Measurements from ENCODE around the gene ST8SIA2.

The ST8SIA2 gene

DNA sequence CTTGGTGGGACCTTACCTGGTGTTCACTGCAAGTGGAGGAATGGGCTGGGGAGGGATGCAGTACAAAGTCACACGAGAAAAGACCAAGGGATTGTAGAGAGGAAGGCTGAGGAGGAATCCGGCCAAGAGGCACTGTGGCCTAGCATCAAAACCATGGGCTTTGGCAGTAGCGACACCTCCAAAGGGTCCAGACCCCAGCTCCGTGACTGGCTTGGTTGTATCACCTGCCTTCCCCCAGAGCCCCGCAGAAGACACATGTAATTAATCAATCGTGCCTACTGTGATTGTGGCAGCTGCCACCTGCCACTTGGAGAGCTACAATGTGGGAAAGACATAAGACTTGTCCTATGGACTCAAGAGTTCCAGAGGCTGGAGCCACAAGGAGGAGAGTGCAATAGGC is 54.7 kb downstream of the ST8SIA2 start:
- TF ChIP-seq, protein P1, sequence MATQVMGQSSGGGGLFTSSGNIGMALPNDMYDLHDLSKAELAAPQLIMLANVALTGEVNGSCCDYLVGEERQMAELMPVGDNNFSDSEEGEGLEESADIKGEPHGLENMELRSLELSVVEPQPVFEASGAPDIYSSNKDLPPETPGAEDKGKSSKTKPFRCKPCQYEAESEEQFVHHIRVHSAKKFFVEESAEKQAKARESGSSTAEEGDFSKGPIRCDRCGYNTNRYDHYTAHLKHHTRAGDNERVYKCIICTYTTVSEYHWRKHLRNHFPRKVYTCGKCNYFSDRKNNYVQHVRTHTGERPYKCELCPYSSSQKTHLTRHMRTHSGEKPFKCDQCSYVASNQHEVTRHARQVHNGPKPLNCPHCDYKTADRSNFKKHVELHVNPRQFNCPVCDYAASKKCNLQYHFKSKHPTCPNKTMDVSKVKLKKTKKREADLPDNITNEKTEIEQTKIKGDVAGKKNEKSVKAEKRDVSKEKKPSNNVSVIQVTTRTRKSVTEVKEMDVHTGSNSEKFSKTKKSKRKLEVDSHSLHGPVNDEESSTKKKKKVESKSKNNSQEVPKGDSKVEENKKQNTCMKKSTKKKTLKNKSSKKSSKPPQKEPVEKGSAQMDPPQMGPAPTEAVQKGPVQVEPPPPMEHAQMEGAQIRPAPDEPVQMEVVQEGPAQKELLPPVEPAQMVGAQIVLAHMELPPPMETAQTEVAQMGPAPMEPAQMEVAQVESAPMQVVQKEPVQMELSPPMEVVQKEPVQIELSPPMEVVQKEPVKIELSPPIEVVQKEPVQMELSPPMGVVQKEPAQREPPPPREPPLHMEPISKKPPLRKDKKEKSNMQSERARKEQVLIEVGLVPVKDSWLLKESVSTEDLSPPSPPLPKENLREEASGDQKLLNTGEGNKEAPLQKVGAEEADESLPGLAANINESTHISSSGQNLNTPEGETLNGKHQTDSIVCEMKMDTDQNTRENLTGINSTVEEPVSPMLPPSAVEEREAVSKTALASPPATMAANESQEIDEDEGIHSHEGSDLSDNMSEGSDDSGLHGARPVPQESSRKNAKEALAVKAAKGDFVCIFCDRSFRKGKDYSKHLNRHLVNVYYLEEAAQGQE (IDR thresholded peaks at IDR 0.05; ENCODE audit: insufficient read depth in 1 of 2, low read depth in 2 of 2, low read length in 2 of 2), result no peak
- TF ChIP-seq TAF1 (IDR thresholded peaks at IDR 0.05; ENCODE audit: borderline replicate concordance, insufficient read depth, low read length) (no peak), POLR2AphosphoS5 (IDR thresholded peaks at IDR 0.05; ENCODE audit: low read depth, low read length) (no peak), FOXP2 (optimal IDR thresholded peaks at IDR 0.05; ENCODE audit: borderline replicate concordance, extremely low read depth, extremely low read length, insufficient read depth) (no peak), SIN3A (IDR thresholded peaks at IDR 0.05; ENCODE audit: borderline replicate concordance, insufficient read depth, low read length) (no peak)

DNA sequence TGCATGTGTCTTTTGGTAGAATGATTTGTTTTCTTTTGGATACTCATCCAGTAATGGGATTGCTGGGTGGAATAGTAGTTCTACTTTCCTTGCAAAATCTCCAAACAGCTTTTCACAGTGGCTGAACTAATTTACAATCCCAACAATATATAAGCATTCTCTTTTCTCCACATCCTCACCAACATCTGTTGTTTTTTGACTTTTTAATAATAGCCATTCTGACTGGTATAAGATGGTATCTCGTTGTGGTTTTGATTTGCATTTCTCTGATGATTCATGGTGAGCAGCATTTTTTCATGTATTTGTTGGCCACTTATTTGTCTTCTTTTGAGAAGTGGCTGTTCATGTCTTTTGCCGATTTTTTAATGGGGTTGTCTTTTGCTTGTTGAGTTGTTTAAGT is 55.8 kb downstream of the ST8SIA2 start:
- TF ChIP-seq, protein P1 (IDR thresholded peaks at IDR 0.05; ENCODE audit: insufficient read depth in 1 of 2, low read depth in 2 of 2, low read length in 2 of 2), result no peak

DNA sequence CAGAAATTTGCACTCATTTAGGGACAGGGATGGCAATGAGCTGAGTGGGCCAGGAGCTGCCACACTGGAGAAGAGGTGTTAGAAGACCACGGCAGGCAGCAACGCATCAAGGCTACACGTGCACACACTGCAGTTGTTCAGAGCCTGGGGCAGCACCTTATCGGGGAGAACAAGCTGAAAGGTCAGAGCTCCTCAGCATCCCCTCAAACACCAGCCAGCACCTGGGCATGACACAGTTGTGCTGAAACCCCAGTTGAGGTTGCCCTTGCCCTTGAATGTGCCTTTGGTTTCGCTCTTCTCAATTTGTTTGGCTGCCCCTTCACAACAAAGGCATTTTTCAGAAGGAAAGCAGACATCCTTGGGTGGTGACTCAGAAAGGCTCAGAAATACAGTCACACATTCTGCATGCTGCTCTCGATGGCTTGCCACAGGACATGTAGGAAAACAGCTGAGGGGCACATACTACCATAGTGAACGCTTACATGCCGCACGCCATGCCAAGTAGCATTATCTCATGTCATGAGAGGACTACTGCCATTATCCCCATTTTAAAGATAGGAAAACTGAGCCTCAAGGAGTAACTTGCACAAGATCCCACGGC is 57.6 kb downstream of the ST8SIA2 start:
- no peak for TF ChIP-seq SIN3A (IDR thresholded peaks at IDR 0.05; ENCODE audit: borderline replicate concordance, insufficient read depth, low read length)
- TF ChIP-seq, protein P1 (IDR thresholded peaks at IDR 0.05; ENCODE audit: insufficient read depth in 1 of 2, low read depth in 2 of 2, low read length in 2 of 2), result no peak
- TF ChIP-seq FOXP2 (optimal IDR thresholded peaks at IDR 0.05; ENCODE audit: borderline replicate concordance, extremely low read depth, extremely low read length, insufficient read depth), result no peak
- TF ChIP-seq POLR2AphosphoS5 (IDR thresholded peaks at IDR 0.05; ENCODE audit: low read depth, low read length), result no peak

DNA sequence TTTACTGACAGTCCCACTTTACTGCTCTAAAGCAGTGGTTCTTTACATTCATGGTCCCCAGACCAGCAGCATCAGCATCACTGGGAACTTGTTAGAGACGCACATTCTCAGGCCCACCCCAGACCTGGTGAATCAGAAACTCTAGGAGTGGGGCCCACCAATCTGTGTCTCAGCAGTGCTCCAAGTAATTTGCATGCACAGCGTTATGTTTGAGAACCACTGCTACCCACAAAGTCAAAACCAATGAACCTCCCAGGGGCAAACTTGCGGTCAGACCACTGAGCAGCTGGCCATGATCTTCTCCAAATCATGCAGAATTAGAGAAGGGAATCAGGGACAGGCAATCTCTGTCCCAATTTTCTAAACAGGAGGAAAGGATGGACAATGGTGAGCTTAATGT is 58.5 kb downstream of the ST8SIA2 start:
- TF ChIP-seq SIN3A (IDR thresholded peaks at IDR 0.05; ENCODE audit: borderline replicate concordance, insufficient read depth, low read length) (no peak), POLR2AphosphoS5 (IDR thresholded peaks at IDR 0.05; ENCODE audit: low read depth, low read length) (no peak), TAF1 (IDR thresholded peaks at IDR 0.05; ENCODE audit: borderline replicate concordance, insufficient read depth, low read length) (no peak), FOXP2 (optimal IDR thresholded peaks at IDR 0.05; ENCODE audit: borderline replicate concordance, extremely low read depth, extremely low read length, insufficient read depth) (no peak)
- TF ChIP-seq, protein P1 (IDR thresholded peaks at IDR 0.05; ENCODE audit: insufficient read depth in 1 of 2, low read depth in 2 of 2, low read length in 2 of 2), result no peak

DNA sequence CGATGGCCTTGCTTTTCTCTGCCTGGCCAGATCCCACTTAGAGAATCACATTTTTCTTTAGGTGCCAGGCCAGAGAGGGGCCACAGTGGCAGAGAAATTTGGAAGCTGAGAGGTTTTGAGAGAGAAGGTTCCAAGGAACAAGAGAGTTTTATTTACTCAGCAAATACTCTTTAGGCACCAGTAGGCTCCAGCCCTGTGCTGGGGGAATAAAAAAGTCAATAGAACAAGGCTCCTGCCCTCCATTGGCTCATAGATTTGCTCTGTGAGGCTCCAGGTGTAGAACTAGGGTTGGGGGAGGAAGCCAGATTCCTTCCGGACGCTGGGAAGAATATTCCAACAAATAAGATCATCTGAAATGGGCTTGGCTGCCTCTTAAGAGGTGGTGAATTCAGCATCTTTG is 59.9 kb downstream of the ST8SIA2 start:
- TF ChIP-seq, protein P1 (IDR thresholded peaks at IDR 0.05; ENCODE audit: insufficient read depth in 1 of 2, low read depth in 2 of 2, low read length in 2 of 2), result no peak
- TF ChIP-seq TAF1 (IDR thresholded peaks at IDR 0.05; ENCODE audit: borderline replicate concordance, insufficient read depth, low read length) (no peak), POLR2AphosphoS5 (IDR thresholded peaks at IDR 0.05; ENCODE audit: low read depth, low read length) (no peak), FOXP2 (optimal IDR thresholded peaks at IDR 0.05; ENCODE audit: borderline replicate concordance, extremely low read depth, extremely low read length, insufficient read depth) (no peak), SIN3A (IDR thresholded peaks at IDR 0.05; ENCODE audit: borderline replicate concordance, insufficient read depth, low read length) (no peak)
